Measurements from ENCODE around the gene RASAL2.

The RASAL2 gene

GRCh38 chr1:178407655-178408054 lies 313.8 kb downstream of the RASAL2 start:
- no peak for DNase-seq

GRCh38 chr1:178408871-178409270 lies 315.0 kb downstream of the RASAL2 start:
- DNase-seq: peak; percentile 2

- no peak for DNase-seq
Measured at GRCh38 chr1:178409541-178409940, 315.6 kb downstream of the RASAL2 start.

GRCh38 chr1:178411756-178412399 lies 318.0 kb downstream of the RASAL2 start:
- DNase-seq: no peak

- no peak for DNase-seq
Measured at GRCh38 chr1:178412400-178412770, 318.5 kb downstream of the RASAL2 start.

GRCh38 chr1:178417858-178418257 lies 324.0 kb downstream of the RASAL2 start:
- peak; percentile 90 for DNase-seq

GRCh38 chr1:178418284-178418955 lies 324.5 kb downstream of the RASAL2 start:
- DNase-seq: peak; percentile 2

- no peak for DNase-seq
Measured at GRCh38 chr1:178434360-178434759, 340.5 kb downstream of the RASAL2 start.

- DNase-seq: no peak
Measured at GRCh38 chr1:178434899-178435435, 341.1 kb downstream of the RASAL2 start.

- DNase-seq: no peak
Measured at GRCh38 chr1:178436899-178437298, 343.0 kb downstream of the RASAL2 start.

- no peak for DNase-seq
Measured at GRCh38 chr1:178438432-178438831, 344.5 kb downstream of the RASAL2 start.

GRCh38 chr1:178442925-178443324 lies 349.0 kb downstream of the RASAL2 start:
- no peak for DNase-seq

GRCh38 chr1:178450871-178451270 lies 357.0 kb downstream of the RASAL2 start:
- DNase-seq: peak; percentile 6

- peak; percentile 82 for DNase-seq
Measured at GRCh38 chr1:178451529-178451928, 357.6 kb downstream of the RASAL2 start.

- no peak for DNase-seq
Measured at GRCh38 chr1:178452013-178452412, 358.1 kb downstream of the RASAL2 start.

GRCh38 chr1:178456472-178456871 lies 362.6 kb downstream of the RASAL2 start:
- no peak for DNase-seq

GRCh38 chr1:178457651-178458050 lies 363.7 kb downstream of the RASAL2 start:
- no peak for DNase-seq

GRCh38 chr1:178458203-178458602 lies 364.3 kb downstream of the RASAL2 start:
- no peak for DNase-seq

GRCh38 chr1:178461104-178461503 lies 367.2 kb downstream of the RASAL2 start:
- no peak for DNase-seq

GRCh38 chr1:178461701-178462100 lies 367.8 kb downstream of the RASAL2 start:
- no peak for DNase-seq

- no peak for DNase-seq
Measured at GRCh38 chr1:178464141-178464540, 370.2 kb downstream of the RASAL2 start.

GRCh38 chr1:178464566-178464965 lies 370.7 kb downstream of the RASAL2 start:
- DNase-seq: no peak

- peak; percentile 76 for DNase-seq
Measured at GRCh38 chr1:178465011-178465410, 371.1 kb downstream of the RASAL2 start.

GRCh38 chr1:178467837-178468236 lies 373.9 kb downstream of the RASAL2 start:
- DNase-seq: no peak

Measured in EL (cell line).